SK-N-SH (cell line): Measurements from ENCODE around the gene LSS. TPM values are rescaled to one million over a fixed set of nuclear protein-coding genes. Genes with fewer than 3 reads are reported as not detected.
A peak's percentile ranks its signal among the peaks of the same experiment; 100 is the strongest.

Experiments
- CTCF ChIA-PET: fragments of 300-600, 350-600 bp; formaldehyde crosslinking; extraction: SDS; loops from one replicate; lab custom pipeline; 2021; lab: Yijun Ruan, JAX
- POLR2A ChIA-PET: fragments of 350-600 bp; sonication (Branson Sonifier 250); formaldehyde crosslinking; extraction: SDS; loops from one replicate; lab custom pipeline; 2020; ENCODE audit warnings: antibody characterized with exemption, inconsistent platforms; lab: Yijun Ruan, JAX
- DNase-seq: peaks from one replicate; pipeline ENCODE4 v3.0.0; 2012
- H2AFZ ChIP-seq: fragments of 200-600 bp; sonication (generic); 2 replicates; pipeline ENCODE4 v1.8.1; 2016; ENCODE audit warnings: antibody characterized with exemption, mild to moderate bottlenecking, low read depth
- H3F3A ChIP-seq: fragments of 200-600 bp; sonication (generic); replicated peaks from 2 replicates; pipeline ENCODE3; 2016; ENCODE audit warnings: antibody characterized with exemption, mild to moderate bottlenecking; ENCODE audit not compliant: insufficient read depth
- H3K27ac ChIP-seq, 2 experiments: fragments of 200-500 bp in 1 of 2; fragments of 200-600 bp in 1 of 2; sonication (Bioruptor generic) in 1 of 2; sonication (generic), shearing (Covaris generic) in 1 of 2; 2 replicates each; pipeline versions ENCODE4 v1.5.1 to v1.6.1; 2014 to 2016; ENCODE audit warnings: low read depth in 2 of 2, inconsistent platforms in 1 of 2, low read length in 1 of 2, mild to moderate bottlenecking in 1 of 2, mixed read lengths in 1 of 2
- H3K27me3 ChIP-seq: fragments of 200-600 bp; sonication (generic), shearing (Covaris generic); 2 replicates; pipeline ENCODE4 v1.6.1; 2016; ENCODE audit warnings: mixed run types; ENCODE audit not compliant: insufficient read depth
- H3K36me3 ChIP-seq, 2 experiments: fragments of 200-500 bp in 1 of 2; fragments of 200-600 bp in 1 of 2; sonication (Bioruptor generic) in 1 of 2; sonication (generic) in 1 of 2; replicated peaks in 1 of 2; 2 replicates each; pipeline versions ENCODE3 to v1.5.1; 2014 to 2016; ENCODE audit warnings: low read length in 1 of 2, mild to moderate bottlenecking in 1 of 2; ENCODE audit not compliant: insufficient read depth in 2 of 2, control insufficient read depth in 1 of 2
- H3K4me1 ChIP-seq, 2 experiments: fragments of 200-500 bp in 1 of 2; fragments of 200-600 bp in 1 of 2; sonication (Bioruptor generic) in 1 of 2; sonication (generic), shearing (Covaris generic) in 1 of 2; 2 replicates each; pipeline versions ENCODE4 v1.5.1 to v1.6.1; 2014 to 2016; ENCODE audit warnings: low read depth in 1 of 2, low read length in 1 of 2, mixed run types in 1 of 2; ENCODE audit not compliant: insufficient read depth in 2 of 2, control insufficient read depth in 1 of 2
- H3K4me2 ChIP-seq: fragments of 200-600 bp; sonication (generic), shearing (Covaris generic); 2 replicates; pipeline ENCODE4 v1.6.1; 2017; ENCODE audit warnings: mixed run types
- H3K4me3 ChIP-seq, 2 experiments: fragments of 200-500 bp in 1 of 2; fragments of 200-600 bp in 1 of 2; sonication (Bioruptor generic) in 1 of 2; sonication (generic), shearing (Covaris generic) in 1 of 2; 2 replicates each; pipeline versions ENCODE4 v1.5.1 to v1.8.1; 2014 to 2016; ENCODE audit warnings: low read depth in 2 of 2, inconsistent platforms in 1 of 2, low read length in 1 of 2, mild to moderate bottlenecking in 1 of 2, mixed read lengths in 1 of 2, moderate library complexity in 1 of 2
- H3K79me2 ChIP-seq: fragments of 200-600 bp; sonication (generic); 2 replicates; pipeline ENCODE4 v1.8.1; 2017; ENCODE audit warnings: mild to moderate bottlenecking; ENCODE audit not compliant: insufficient read depth
- H3K9ac ChIP-seq: fragments of 200-600 bp; sonication (generic); 2 replicates; pipeline ENCODE4 v1.6.1; 2017; ENCODE audit warnings: mixed run types
- H3K9me2 ChIP-seq: fragments of 200-600 bp; sonication (generic); 2 replicates; pipeline ENCODE4 v1.6.1; 2017; ENCODE audit warnings: mixed run types
- H3K9me3 ChIP-seq: fragments of 200-600 bp; sonication (generic); 2 replicates; pipeline ENCODE4 v1.6.1; 2017; ENCODE audit warnings: mixed run types, mild to moderate bottlenecking, moderate library complexity
- H4K20me1 ChIP-seq: fragments of 200-600 bp; sonication (generic); 2 replicates; pipeline ENCODE4 v1.6.1; 2017; ENCODE audit warnings: mild to moderate bottlenecking, mixed run types; ENCODE audit not compliant: insufficient read depth
- EP300 ChIP-seq, 2 experiments: IDR thresholded peaks; 2 replicates each; pipeline versions ENCODE4 v1.4.0 to v1.6.1; 2012; ENCODE audit warnings: borderline replicate concordance in 1 of 2, low read depth in 1 of 2, low read length in 1 of 2
- GATA2 ChIP-seq: sonication (generic); formaldehyde crosslinking; IDR thresholded peaks from 2 replicates; pipeline ENCODE4 v1.5.0; 2020; ENCODE audit warnings: mild to moderate bottlenecking, missing genetic modification reagents
- JUND ChIP-seq: IDR thresholded peaks from 2 replicates; pipeline ENCODE4 v1.4.0; 2012
- MXI1 ChIP-seq: IDR thresholded peaks from 2 replicates; pipeline ENCODE4 v1.6.1; 2012; ENCODE audit warnings: mild to moderate bottlenecking, low read depth, low read length, improper control_type of control experiment
- RAD21 ChIP-seq: IDR thresholded peaks from 2 replicates; pipeline ENCODE4 v1.6.1; 2012; ENCODE audit warnings: mild to moderate bottlenecking, low read length
- RCOR1 ChIP-seq: fragments of 150-350 bp; IDR thresholded peaks from 2 replicates; pipeline ENCODE4 v1.6.1; 2017; ENCODE audit warnings: antibody characterized with exemption, low read length
- USF1 ChIP-seq: IDR thresholded peaks from 2 replicates; pipeline ENCODE4 v1.4.0; 2012; ENCODE audit warnings: low read depth, borderline replicate concordance
- ZBTB33 ChIP-seq: IDR thresholded peaks from 2 replicates; pipeline ENCODE4 v1.4.0; 2012; ENCODE audit warnings: low read depth, borderline replicate concordance
- WGBS: methylation state at CpG from one replicate; pipeline ENCODE4 v1.1.6; 2017; ENCODE audit warnings: low lambda C conversion rate; 5-methylcytosine and 5-hydroxymethylcytosine counted together
- polyA plus RNA-seq, 3 experiments: library from polyadenylated mRNA; depleted of rRNA; stranded (reverse); fragments of >200 nt; gene quantifications; 2 replicates each; pipeline ENCODE4 v1.2.3, GENCODE V29; 2012

Gene LSS
- polyA plus RNA-seq, 1 of the 3 experiments (the other 2 are of a cell fraction) = 38.7 TPM

- peak; percentile 83 for DNase-seq
- Histone ChIP-seq H3K9me3 (no peaks in the 10 kb centered on the region), H3K9me2 (no peaks in the 10 kb centered on the region), H3K4me2 (no peak overlapping the region), H3K4me1 (peaks cover 4 to 30% of the 10 kb centered on the region in 2 experiments; a peak in 2 of 4 replicates), H3K36me3 (peaks cover 20 to 42% of the 10 kb centered on the region in 2 experiments), H3K9ac (no peak overlapping the region), H3K27me3 (no peaks in the 10 kb centered on the region), H4K20me1 (no peaks in the 10 kb centered on the region), H2AFZ (no peak overlapping the region), H3K27ac (peak overlapping the region in 1 of 2 experiments; percentile 90; a peak in 2 of 4 replicates), H3K79me2 (no peaks in the 10 kb centered on the region), H3K4me3 (no peak overlapping the region), H3F3A (peaks cover 3% of the 10 kb centered on the region)
- POLR2A ChIA-PET = interaction anchor here (0.9 to 1.6 kb wide), 2 partner anchors 13 to 221 kb away, joined by 3 to 4 read pairs; no protein-coding TSS in a partner anchor
- 83% methylated on average over 25 of the region's 34 CpGs for WGBS
- CTCF ChIA-PET = interaction anchor here (0.6 to 1.9 kb wide), 7 partner anchors 30 to 366 kb away, joined by 3 to 6 read pairs (median 3); no protein-coding TSS in a partner anchor
- peak; percentile 41 for TF ChIP-seq RAD21
- TF ChIP-seq RCOR1 = 0 out of 2 replicates have a peak, but pooled peaks have one; percentile 27
- no peak for TF ChIP-seq JUND
- TF ChIP-seq ZBTB33 = no peak
- TF ChIP-seq EP300 (IDR thresholded peaks at IDR 0.05; ENCODE audit: borderline replicate concordance in 1 of 2, low read depth in 1 of 2, low read length in 1 of 2) = peak in 1 of 2 experiments; percentile 67; a peak in 2 of 4 replicates
- peak; percentile 47; the same call in 1 of the 2 replicates for TF ChIP-seq GATA2 (CRISPR knock-in tag)
- 0 out of 2 replicates have a peak, but pooled peaks have one; percentile 34 for TF ChIP-seq MXI1
Measured at GRCh38 chr21:46194374-46195334, 33.9 kb downstream of the LSS start.

- H3K9ac ChIP-seq = no peak overlapping the region
- H3K27me3 ChIP-seq = no peaks in the 10 kb centered on the region
- ChIA-PET CTCF (interaction anchor here (0.7 to 1.9 kb wide), 2 partner anchors 51 to 52 kb away, joined by 3 to 6 read pairs; no protein-coding TSS in a partner anchor), POLR2A (no interaction called here)
- TF ChIP-seq ZBTB33 (no peak), RAD21 (no peak), USF1 (no peak), JUND (no peak)
- H3K4me2 ChIP-seq = no peak overlapping the region
- H4K20me1 ChIP-seq = no peaks in the 10 kb centered on the region
- no peak overlapping the region for H3K4me3 ChIP-seq
- H3F3A ChIP-seq = peaks cover 2% of the 10 kb centered on the region
- H3K4me1 ChIP-seq = peaks cover 10 to 37% of the 10 kb centered on the region in 2 experiments
- DNase-seq = no peak
- H2AFZ ChIP-seq = no peak overlapping the region
- H3K27ac ChIP-seq = peak overlapping the region in 1 of 2 experiments; percentile 90; a peak in 2 of 4 replicates
- H3K36me3 ChIP-seq = peaks cover 12 to 35% of the 10 kb centered on the region in 2 experiments
- no peaks in the 10 kb centered on the region for H3K9me2 ChIP-seq
- WGBS = 87% methylated on average over 7 of the region's 10 CpGs
- H3K79me2 ChIP-seq = no peaks in the 10 kb centered on the region
- no peaks in the 10 kb centered on the region for H3K9me3 ChIP-seq
Measured at GRCh38 chr21:46193829-46194373, 34.7 kb downstream of the LSS start.
